SIG-M5 treated with dmso at 0.1 percent for 504 hours (cell line): ENCODE measurements around the gene KLRF1.

Experiments
- DNase-seq: peaks from one replicate; lab custom pipeline; 2025; ENCODE audit not compliant: unreplicated experiment; lab: John Stamatoyannopoulos, UW

The KLRF1 gene

DNA sequence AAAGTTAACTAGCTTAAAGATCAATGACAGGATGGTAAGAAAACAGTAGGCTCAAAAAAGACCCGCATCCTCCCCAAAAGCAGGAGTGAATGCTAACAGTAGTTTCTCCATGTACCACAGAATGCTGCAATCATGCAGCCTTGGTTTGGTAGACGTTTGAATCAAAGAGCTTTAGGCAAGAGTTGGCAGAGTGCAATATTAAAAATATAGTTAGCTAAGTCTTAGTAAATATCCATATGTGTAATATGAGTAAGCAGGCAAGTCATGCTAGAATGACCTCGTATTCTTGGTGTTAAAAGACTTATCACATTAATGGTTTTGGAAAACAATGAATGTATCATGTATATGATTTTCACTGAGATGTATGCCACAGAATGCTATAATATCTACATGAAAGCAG, 18.8 kb upstream of the KLRF1 start:
- peak; percentile 42 for DNase-seq

- DNase-seq, result no peak
Measured at GRCh38 chr12:9809338-9809737, 17.9 kb upstream of the KLRF1 start.

DNA sequence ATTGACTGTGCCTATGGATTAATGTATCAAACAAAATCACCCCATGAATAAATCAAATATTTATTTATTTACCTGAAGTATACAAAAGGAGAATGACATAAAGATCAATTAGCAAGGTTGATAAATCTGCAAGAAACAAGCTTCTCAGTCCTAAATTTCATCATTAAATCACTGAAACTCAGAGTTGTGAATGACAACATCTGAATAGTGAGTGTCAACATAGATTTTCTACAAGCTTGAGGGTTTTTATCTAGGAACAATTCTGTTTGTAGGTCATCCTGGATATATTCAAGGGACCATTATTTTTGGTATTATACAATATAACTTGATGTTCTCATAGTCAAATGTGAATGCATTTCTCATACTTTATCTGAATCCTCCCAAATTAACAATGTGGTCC, 17.4 kb upstream of the KLRF1 start:
- DNase-seq, result no peak

DNA sequence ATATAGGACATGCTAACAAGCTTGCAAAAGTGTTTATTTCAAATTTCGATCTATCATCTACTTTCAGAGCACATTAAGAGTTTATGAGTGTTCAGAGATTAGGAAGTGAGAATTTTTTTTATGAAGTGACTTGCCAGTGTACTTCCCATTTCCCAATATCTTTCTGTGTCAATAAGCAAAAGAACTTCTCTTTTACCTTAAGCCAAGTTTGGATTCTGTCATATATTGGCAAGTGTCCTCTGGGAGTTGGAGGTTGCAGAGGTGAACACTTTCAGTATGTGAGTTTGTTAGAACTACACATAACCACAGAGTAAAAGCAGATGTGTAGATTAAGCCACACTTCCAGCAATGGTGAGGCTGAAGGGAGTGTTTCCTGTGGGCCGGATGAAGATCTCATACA, 16.6 kb upstream of the KLRF1 start:
- peak; percentile 93 for DNase-seq

GRCh38 chr12:9811621-9812020, 15.7 kb upstream of the KLRF1 start:
- no peak for DNase-seq

- DNase-seq, result peak; percentile 84
Measured at GRCh38 chr12:9813821-9814798, 13.2 kb upstream of the KLRF1 start.

DNA sequence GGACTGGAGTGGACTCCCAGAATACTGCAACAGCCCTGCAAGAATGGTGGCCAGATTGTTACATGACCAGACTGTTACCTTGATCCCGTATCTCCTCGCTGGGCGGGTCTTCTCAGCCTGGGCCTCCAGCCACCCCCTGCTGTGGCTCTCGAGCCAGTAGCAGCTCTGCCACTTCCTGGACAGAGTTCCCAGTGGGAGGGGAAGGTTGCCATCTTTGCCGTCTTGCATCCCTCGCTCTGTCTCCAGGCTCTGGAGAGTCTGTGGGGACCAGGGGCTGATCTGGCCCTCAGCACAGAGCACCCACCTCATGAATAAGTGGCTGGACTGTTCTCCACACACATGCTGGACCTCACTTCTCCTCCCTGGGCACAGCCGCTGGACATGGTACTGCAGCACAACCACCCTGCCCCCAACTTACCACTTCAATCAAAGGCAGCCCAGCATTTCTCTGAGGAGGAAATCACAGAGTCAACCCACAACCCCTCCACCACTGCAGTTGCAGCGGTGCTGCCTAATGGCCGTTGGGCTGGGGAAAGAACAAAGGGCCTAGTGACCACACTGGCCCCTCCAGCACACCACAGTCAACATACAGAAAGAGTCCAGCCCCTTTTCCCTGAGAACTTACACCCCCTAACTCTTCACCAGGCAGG, 6.9 kb upstream of the KLRF1 start:
- DNase-seq, result no peak

DNA sequence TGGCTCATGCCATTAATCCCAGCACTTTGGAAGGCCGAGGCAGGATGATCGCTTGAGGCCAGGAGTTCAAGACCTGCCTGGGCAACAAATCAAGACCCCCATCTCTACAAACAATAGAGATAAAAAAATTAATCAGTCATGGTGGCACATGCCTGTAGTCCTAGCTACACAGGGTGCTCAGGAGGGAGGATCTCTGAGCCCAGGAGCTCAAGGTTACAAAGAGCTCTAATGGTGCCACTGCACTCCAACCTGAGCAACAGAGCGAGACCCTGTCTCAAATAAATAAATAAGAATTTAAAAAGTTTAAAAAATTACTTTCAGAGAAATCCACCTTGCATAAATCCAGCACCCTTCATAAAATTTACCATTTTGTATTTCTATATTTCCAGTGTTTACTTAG, 2.2 kb downstream of the KLRF1 start:
- DNase-seq, result no peak

GRCh38 chr12:9829982-9830381, 2.7 kb downstream of the KLRF1 start:
- DNase-seq, result no peak

DNA sequence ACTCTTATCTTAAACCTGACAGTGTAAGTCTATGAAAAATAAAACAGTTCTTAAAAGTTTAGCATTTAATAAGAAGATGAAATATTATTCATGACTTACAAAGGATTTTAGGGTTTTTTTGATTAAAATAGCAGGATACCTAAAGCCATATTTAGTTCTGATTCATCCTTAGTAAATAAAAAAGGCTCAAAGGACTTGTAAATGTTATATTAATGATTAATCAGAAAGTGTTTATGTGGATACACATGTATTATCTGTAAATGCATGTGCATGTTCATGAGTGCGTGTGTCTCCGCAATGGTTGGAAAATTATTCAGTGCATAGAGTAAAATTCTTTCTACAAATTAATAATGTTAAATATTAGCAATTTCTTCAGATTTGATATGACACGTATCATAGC, 4.4 kb downstream of the KLRF1 start:
- DNase-seq, result no peak

GRCh38 chr12:9843407-9843806, 16.1 kb downstream of the KLRF1 start:
- DNase-seq, result no peak

GRCh38 chr12:9848899-9849298, 21.6 kb downstream of the KLRF1 start:
- no peak for DNase-seq

DNA sequence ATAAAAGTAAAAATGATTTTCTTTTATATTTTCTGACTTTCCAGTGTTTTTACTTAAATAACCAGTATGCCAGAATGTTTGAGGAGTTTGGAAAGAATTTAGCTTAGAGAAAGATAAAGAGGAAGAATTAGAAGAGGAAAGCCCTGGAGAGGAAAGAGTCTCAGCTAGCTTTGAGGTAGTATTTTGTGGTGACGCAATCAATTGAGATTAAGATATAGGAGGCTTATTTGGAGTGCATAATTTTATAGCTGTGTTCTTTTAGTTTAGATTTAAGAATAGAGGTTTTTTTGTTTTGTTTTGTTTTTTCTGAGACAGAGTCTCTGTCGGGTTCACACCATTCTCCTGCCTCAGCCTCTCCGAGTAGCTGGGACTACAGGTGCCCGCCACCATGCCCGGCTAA, 23.8 kb downstream of the KLRF1 start:
- peak; percentile 20 for DNase-seq

- no peak for DNase-seq
Measured at GRCh38 chr12:9851927-9852326, 24.6 kb downstream of the KLRF1 start.

GRCh38 chr12:9856151-9856550, 28.9 kb downstream of the KLRF1 start:
- no peak for DNase-seq

DNA sequence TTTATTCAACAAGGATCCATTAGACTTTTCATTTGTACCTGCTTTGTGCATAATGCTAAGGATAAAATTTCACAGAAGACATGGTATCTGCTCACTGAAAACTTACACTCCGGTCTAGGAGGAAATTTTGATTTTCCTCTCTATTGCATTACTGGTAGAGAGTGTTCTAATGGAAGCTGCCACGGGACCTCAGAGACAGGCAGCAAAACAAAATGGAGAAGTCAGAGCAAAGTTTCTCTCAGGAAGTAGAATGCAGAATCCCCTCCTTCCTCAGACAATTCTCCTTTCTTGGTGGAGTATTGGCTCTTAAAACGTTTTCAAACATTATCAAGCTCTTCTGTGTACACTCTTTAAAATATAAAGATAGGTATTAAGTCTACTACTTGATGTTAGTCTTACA, 29.6 kb downstream of the KLRF1 start:
- no peak for DNase-seq

DNA sequence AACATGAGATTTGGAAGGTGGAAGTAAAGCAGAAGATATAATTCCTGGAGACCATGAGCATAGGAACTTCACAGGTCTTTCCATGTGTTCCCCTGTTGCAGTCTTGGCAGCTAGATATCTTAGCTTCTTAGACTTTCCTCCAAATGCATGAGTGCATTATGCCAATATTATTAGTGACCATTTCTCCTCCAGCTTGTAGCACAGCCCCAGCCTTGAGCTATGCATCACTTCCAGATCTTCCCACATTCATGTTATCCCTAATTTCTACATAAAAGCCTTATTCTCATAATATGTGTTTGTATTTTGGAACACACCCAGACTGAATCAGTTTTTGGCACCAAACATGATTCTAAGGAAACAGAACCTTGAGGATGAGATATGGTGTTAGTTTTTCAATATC, 30.9 kb downstream of the KLRF1 start:
- DNase-seq, result no peak

GRCh38 chr12:9864913-9865675, 37.8 kb downstream of the KLRF1 start:
- no peak for DNase-seq

DNA sequence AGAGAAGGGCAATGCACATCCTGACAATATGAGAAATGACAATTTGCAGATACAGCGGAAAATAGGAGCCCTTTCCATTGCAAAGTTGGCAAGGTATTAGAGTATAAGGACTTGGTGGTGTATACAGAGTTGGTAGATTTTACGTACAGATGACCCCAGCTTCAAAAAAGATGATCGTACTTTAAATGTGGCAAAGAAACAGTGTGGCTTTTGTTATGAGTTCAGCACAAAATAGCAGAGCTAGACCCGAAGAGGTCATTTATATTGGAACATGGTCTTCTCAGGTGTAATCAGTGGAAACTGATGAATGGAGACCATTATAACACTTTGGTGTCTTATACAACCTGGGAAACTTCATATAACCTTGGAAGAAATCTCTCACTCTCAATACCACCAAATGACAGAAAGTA, 39.6 kb downstream of the KLRF1 start:
- no peak for DNase-seq

DNA sequence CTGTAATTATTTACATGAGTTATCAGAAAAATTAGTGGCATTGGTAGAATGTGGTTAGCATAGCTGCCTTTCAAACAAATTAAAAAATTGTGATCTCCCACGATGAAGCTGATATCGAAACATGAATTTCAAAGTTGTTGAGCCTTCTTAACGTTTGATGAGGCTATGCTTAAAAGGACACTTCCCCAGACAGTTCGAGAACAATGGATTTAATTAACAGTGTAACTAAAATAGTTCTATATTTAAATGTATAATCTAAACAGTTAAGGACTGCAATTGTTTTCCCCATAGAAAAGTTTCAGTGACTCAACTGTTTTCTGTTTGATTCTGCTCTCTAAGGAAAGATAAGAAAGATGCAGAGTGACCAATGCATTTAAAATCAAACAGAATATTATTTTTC, 40.2 kb downstream of the KLRF1 start:
- DNase-seq, result no peak

GRCh38 chr12:9868311-9868801, 41.1 kb downstream of the KLRF1 start:
- DNase-seq, result no peak

- no peak for DNase-seq
Measured at GRCh38 chr12:9868951-9869306, 41.6 kb downstream of the KLRF1 start.
